ENCODE results near the gene OR6B1.
A peak's percentile ranks its signal among the peaks of the same experiment; 100 is the strongest.
"Not testable (repeated sequence)": the region's sequence is repeated elsewhere in the genome, so short reads cannot be mapped to it uniquely, and the experiment has no call there.

Gene OR6B1

GRCh38 chr7:144038887-144039286 lies 38.8 kb downstream of the OR6B1 start:
- DNase-seq (ENCODE audit: low spot score), result no peak

GRCh38 chr7:144048648-144049047 lies 48.5 kb downstream of the OR6B1 start, which contains the start of gene OR2A5:
OR2A5 (plus strand) TSS chr7:144048948; CDS start chr7:144050402, 1,454 bp downstream.
- no peak for DNase-seq (ENCODE audit: low spot score)

- no peak for DNase-seq (ENCODE audit: low spot score)
Measured at GRCh38 chr7:144049491-144049890, 49.4 kb downstream of the OR6B1 start.

DNA sequence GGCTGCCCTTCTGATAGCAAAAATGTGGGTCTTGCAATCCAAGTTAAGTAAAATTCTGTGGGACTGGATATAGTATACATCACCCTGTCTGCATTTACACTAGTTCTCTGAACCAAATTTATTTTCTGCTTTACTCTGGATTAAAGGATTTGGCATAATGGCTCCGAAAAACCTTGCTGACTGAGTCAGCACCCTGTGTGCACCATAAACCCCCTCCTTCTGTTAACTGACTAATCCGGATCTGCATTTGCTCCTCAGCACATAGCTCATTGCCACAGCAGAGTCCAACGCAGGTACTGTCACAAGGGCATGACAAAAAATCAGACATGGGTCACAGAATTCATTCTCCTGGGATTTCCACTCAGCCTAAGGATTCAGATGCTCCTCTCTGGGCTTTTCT lies 50.0 kb downstream of the OR6B1 start:
- DNase-seq (ENCODE audit: low spot score), result no peak

GRCh38 chr7:144050884-144051283 lies 50.8 kb downstream of the OR6B1 start:
- DNase-seq (ENCODE audit: low spot score), result not testable (repeated sequence)

DNA sequence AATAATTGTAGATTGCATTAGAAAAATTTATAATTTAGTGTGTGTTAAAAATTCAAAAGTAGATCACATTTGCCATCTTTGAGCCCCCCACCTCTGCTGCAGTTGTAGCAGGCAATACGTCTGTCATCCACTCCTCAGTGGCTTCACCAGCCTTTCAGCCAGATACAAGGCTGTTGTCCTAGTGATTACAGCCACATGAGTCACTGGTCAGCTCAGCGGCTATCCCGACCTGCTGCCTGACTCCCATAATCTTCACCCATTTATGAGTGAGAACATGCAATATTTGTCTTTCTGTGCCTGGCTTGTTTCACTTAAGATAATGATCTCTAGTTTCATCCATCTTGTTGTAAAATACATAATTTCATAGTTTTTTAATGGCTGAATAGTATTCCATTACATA lies 57.8 kb downstream of the OR6B1 start:
- DNase-seq (ENCODE audit: low spot score), result peak; percentile 23
